ENCODE measurements around the gene EFHC2. TPM values are rescaled to one million over a fixed set of nuclear protein-coding genes. Genes with fewer than 3 reads are reported as not detected.

The EFHC2 gene
- total RNA-seq, 2 experiments from 2014 or later: not detected

DNA sequence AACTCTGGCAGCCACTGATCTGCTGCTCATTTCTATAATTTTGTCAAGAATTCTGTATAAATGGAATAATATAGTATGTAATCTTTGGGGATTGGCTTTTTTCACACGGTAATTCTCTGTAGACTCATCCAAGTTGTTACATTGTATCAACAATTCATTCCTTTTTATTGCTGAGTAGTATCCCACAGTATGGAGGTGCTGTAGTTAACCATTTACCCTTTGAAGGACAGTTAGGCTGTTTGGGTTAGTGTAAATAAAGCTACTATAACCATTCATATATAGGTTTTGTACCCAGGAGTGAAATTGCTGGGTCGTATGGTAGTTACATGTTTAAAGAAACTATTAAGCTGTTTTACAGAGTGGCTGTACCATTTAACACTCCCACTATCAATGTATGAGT is 213.3 kb downstream of the EFHC2 start:
- intact Hi-C loops (cut with micrococcal nuclease; ENCODE audit: unreplicated experiment): no loop called here
- no peak overlapping the region for H3K4me2 ChIP-seq (ENCODE audit: low read length)
- no peaks in the 10 kb centered on the region for H3K9me3 ChIP-seq (ENCODE audit: low read length)
- ChIA-PET CTCF (ENCODE audit: unreplicated experiment) (no interaction called here), POLR2A (no interaction called here)
- H3K9me2 ChIP-seq (ENCODE audit: insufficient read depth, low read length): no peaks in the 10 kb centered on the region
- H3K79me2 ChIP-seq (ENCODE audit: insufficient read depth, low read depth, low read length): no peaks in the 10 kb centered on the region
- no peak overlapping the region for H3K4me3 ChIP-seq (ENCODE audit: low read depth, low read length, poor library complexity, severe bottlenecking)
- TF ChIP-seq, protein P1, sequence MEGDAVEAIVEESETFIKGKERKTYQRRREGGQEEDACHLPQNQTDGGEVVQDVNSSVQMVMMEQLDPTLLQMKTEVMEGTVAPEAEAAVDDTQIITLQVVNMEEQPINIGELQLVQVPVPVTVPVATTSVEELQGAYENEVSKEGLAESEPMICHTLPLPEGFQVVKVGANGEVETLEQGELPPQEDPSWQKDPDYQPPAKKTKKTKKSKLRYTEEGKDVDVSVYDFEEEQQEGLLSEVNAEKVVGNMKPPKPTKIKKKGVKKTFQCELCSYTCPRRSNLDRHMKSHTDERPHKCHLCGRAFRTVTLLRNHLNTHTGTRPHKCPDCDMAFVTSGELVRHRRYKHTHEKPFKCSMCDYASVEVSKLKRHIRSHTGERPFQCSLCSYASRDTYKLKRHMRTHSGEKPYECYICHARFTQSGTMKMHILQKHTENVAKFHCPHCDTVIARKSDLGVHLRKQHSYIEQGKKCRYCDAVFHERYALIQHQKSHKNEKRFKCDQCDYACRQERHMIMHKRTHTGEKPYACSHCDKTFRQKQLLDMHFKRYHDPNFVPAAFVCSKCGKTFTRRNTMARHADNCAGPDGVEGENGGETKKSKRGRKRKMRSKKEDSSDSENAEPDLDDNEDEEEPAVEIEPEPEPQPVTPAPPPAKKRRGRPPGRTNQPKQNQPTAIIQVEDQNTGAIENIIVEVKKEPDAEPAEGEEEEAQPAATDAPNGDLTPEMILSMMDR (conservative IDR thresholded peaks at IDR 0.05; ENCODE audit: low read length): no peak
- no peak for TF ChIP-seq EZH2phosphoT487 (IDR thresholded peaks at IDR 0.05; ENCODE audit: borderline replicate concordance, low read depth, low read length)
- H3K27ac ChIP-seq (ENCODE audit: low read depth, low read length, poor library complexity, severe bottlenecking): no peak overlapping the region
- H4K20me1 ChIP-seq (ENCODE audit: insufficient read depth, low read length): no peaks in the 10 kb centered on the region
- H2AFZ ChIP-seq (ENCODE audit: low read length): no peak overlapping the region
- H3K36me3 ChIP-seq (ENCODE audit: insufficient read depth, low read length): no peaks in the 10 kb centered on the region
- no peak for DNase-seq (ENCODE audit: low spot score)
- H3K4me1 ChIP-seq (ENCODE audit: insufficient read depth, low read length, poor library complexity, severe bottlenecking): no peaks in the 10 kb centered on the region
- BruUV-seq (replicated peaks): no TSS peak

GRCh38 chrX:44113337-44113736 is 230.1 kb downstream of the EFHC2 start:
- TF ChIP-seq, protein P1 (conservative IDR thresholded peaks at IDR 0.05; ENCODE audit: low read length): no peak
- TF ChIP-seq EZH2phosphoT487 (IDR thresholded peaks at IDR 0.05; ENCODE audit: borderline replicate concordance, low read depth, low read length): no peak
- no peaks in the 10 kb centered on the region for H4K20me1 ChIP-seq (ENCODE audit: insufficient read depth, low read length)
- no peaks in the 10 kb centered on the region for H3K9me2 ChIP-seq (ENCODE audit: insufficient read depth, low read length)
- no peak overlapping the region for H3K4me3 ChIP-seq (ENCODE audit: low read depth, low read length, poor library complexity, severe bottlenecking)
- H3K4me2 ChIP-seq (ENCODE audit: low read length): no peak overlapping the region
- POLR2A ChIA-PET: no interaction called here
- no peaks in the 10 kb centered on the region for H3K9me3 ChIP-seq (ENCODE audit: low read length)
- H2AFZ ChIP-seq (ENCODE audit: low read length): no peak overlapping the region
- CTCF ChIA-PET (ENCODE audit: unreplicated experiment): no interaction called here
- BruUV-seq (replicated peaks): no TSS peak
- no peaks in the 10 kb centered on the region for H3K79me2 ChIP-seq (ENCODE audit: insufficient read depth, low read depth, low read length)
- no peak for DNase-seq (ENCODE audit: low spot score)
- no peaks in the 10 kb centered on the region for H3K36me3 ChIP-seq (ENCODE audit: insufficient read depth, low read length)
- no peaks in the 10 kb centered on the region for H3K4me1 ChIP-seq (ENCODE audit: insufficient read depth, low read length, poor library complexity, severe bottlenecking)
- intact Hi-C loops (cut with micrococcal nuclease; ENCODE audit: unreplicated experiment): no loop called here
- no peak overlapping the region for H3K27ac ChIP-seq (ENCODE audit: low read depth, low read length, poor library complexity, severe bottlenecking)

DNA sequence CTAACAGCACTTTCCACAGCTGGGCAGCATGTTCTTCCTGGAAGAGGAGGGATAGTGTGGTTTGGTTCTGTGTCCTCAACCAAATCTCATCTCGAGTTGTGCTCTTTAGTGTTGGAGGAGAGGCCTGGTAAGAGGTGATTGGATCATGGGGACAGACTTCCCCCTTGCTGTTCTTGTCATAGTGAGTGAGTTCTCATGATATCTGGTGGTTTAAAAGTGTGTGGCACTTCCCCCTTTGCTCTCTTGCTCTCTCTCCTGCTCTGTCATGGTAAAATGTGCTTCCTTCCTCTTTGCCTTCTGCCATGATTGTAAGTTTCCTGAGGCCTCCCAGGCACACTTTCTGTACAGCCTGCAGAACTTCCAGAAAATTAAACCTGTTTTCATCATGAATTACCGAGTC is 236.6 kb downstream of the EFHC2 start:
- Histone ChIP-seq H3K9me3 (ENCODE audit: low read length) (no peaks in the 10 kb centered on the region), H3K36me3 (ENCODE audit: insufficient read depth, low read length) (no peaks in the 10 kb centered on the region), H3K79me2 (ENCODE audit: insufficient read depth, low read depth, low read length) (no peaks in the 10 kb centered on the region), H3K4me1 (ENCODE audit: insufficient read depth, low read length, poor library complexity, severe bottlenecking) (no peaks in the 10 kb centered on the region), H4K20me1 (ENCODE audit: insufficient read depth, low read length) (no peaks in the 10 kb centered on the region), H3K9me2 (ENCODE audit: insufficient read depth, low read length) (no peaks in the 10 kb centered on the region), H3K4me2 (ENCODE audit: low read length) (no peak overlapping the region), H3K4me3 (ENCODE audit: low read depth, low read length, poor library complexity, severe bottlenecking) (no peak overlapping the region), H3K27ac (ENCODE audit: low read depth, low read length, poor library complexity, severe bottlenecking) (no peak overlapping the region), H2AFZ (ENCODE audit: low read length) (no peak overlapping the region)
- TF ChIP-seq, protein P1 (conservative IDR thresholded peaks at IDR 0.05; ENCODE audit: low read length): no peak
- no peak for TF ChIP-seq EZH2phosphoT487 (IDR thresholded peaks at IDR 0.05; ENCODE audit: borderline replicate concordance, low read depth, low read length)
- ChIA-PET POLR2A (no interaction called here), CTCF (ENCODE audit: unreplicated experiment) (no interaction called here)
- intact Hi-C loops (cut with micrococcal nuclease; ENCODE audit: unreplicated experiment): no loop called here
- no TSS peak for BruUV-seq (replicated peaks)
- no peak for DNase-seq (ENCODE audit: low spot score)
